GM23338 (cell line): ENCODE results near the gene GPR39. TPM values are rescaled to one million over a fixed set of nuclear protein-coding genes. Genes with fewer than 3 reads are reported as not detected.

Experiments used
- ATAC-seq: fragments of 200-7000 bp; cut with Tn5 transposase; 3 replicates; pipeline ENCODE4 v1.9.1; 2020
- DNase-seq: peaks from one replicate; pipeline ENCODE4 v3.0.0-alpha.2; 2015; ENCODE audit warnings: low spot score
- H2AFZ ChIP-seq: fragments of 200-600 bp; sonication (generic); 2 replicates; pipeline ENCODE4 v1.8.0; 2016; ENCODE audit warnings: antibody characterized with exemption, mild to moderate bottlenecking, moderate library complexity
- H3F3A ChIP-seq: fragments of 200-600 bp; sonication (generic); replicated peaks from 2 replicates; pipeline ENCODE4 v1.8.0; 2017; ENCODE audit warnings: antibody characterized with exemption, mixed run types, low read depth
- H3K27ac ChIP-seq: fragments of 200-600 bp; sonication (generic); 2 replicates; pipeline ENCODE4 v1.6.1; 2016; ENCODE audit warnings: low read depth
- H3K27me3 ChIP-seq: fragments of 200-600 bp; sonication (generic); 2 replicates; pipeline ENCODE4 v1.8.0; 2016; ENCODE audit warnings: mild to moderate bottlenecking, mixed run types, moderate library complexity; ENCODE audit not compliant: insufficient read depth
- H3K36me3 ChIP-seq: fragments of 200-600 bp; sonication (generic); 2 replicates; pipeline ENCODE4 v1.8.0; 2016; ENCODE audit warnings: mild to moderate bottlenecking; ENCODE audit not compliant: insufficient read depth
- H3K4me1 ChIP-seq: fragments of 200-600 bp; sonication (generic); 2 replicates; pipeline ENCODE4 v1.8.0; 2016; ENCODE audit warnings: mild to moderate bottlenecking, moderate library complexity; ENCODE audit not compliant: insufficient read depth
- H3K4me2 ChIP-seq: fragments of 200-600 bp; sonication (generic); 2 replicates; pipeline ENCODE4 v1.7.1; 2017; ENCODE audit warnings: mixed run types
- H3K4me3 ChIP-seq: fragments of 200-600 bp; sonication (generic); 2 replicates; pipeline ENCODE4 v1.6.1; 2016; ENCODE audit warnings: mixed run types
- H3K79me2 ChIP-seq: fragments of 200-600 bp; sonication (generic); replicated peaks from 2 replicates; pipeline ENCODE4 v1.8.0; 2017; ENCODE audit warnings: mild to moderate bottlenecking; ENCODE audit not compliant: insufficient read depth
- H3K9me2 ChIP-seq: fragments of 200-600 bp; sonication (generic); 2 replicates; pipeline ENCODE4 v1.8.0; 2017; ENCODE audit not compliant: insufficient read depth
- H4K20me1 ChIP-seq: fragments of 200-600 bp; sonication (generic); replicated peaks from 2 replicates; pipeline ENCODE4 v1.8.0; 2017; ENCODE audit warnings: mild to moderate bottlenecking; ENCODE audit not compliant: insufficient read depth
- H3K27ac Mint-ChIP-seq: 2 replicates; pipeline ENCODE4 v1.8.0; 2020; ENCODE audit warnings: inconsistent platforms, mild to moderate bottlenecking, moderate library complexity, mixed read lengths
- H3K27me3 Mint-ChIP-seq: 3 replicates; pipeline ENCODE4 v1.8.0; 2022; ENCODE audit warnings: low read depth, mild to moderate bottlenecking, moderate library complexity, mixed read lengths, inconsistent platforms; ENCODE audit not compliant: insufficient read depth, poor library complexity
- H3K36me3 Mint-ChIP-seq: 3 replicates; pipeline ENCODE4 v1.8.0; 2021; ENCODE audit warnings: low read depth, mild to moderate bottlenecking, inconsistent platforms, moderate library complexity, mixed read lengths
- H3K4me1 Mint-ChIP-seq: 3 replicates; pipeline ENCODE4 v1.8.0; 2020; ENCODE audit warnings: mild to moderate bottlenecking, inconsistent platforms, mixed read lengths
- H3K4me3 Mint-ChIP-seq: 3 replicates; pipeline ENCODE4 v1.8.0; 2021; ENCODE audit warnings: moderate library complexity, mild to moderate bottlenecking, inconsistent platforms, mixed read lengths
- H3K9me3 Mint-ChIP-seq: 3 replicates; pipeline ENCODE4 v1.8.0; 2020; ENCODE audit warnings: moderate library complexity, mild to moderate bottlenecking, inconsistent platforms, mixed read lengths
- CREB1 ChIP-seq: fragments of 250-450 bp; sonication (Bioruptor Pico); IDR thresholded peaks from 2 replicates; pipeline ENCODE4 v1.5.0; 2020; ENCODE audit warnings: low read depth, mild to moderate bottlenecking, moderate library complexity
- EZH2 ChIP-seq: fragments of 200-600 bp; sonication (generic); IDR thresholded peaks from one replicate; pipeline ENCODE4 v1.8.0; 2017; ENCODE audit warnings: antibody characterized with exemption, mild to moderate bottlenecking, low read depth; ENCODE audit not compliant: unreplicated experiment
- EZH2phosphoT487 ChIP-seq: fragments of 200-600 bp; sonication (generic); IDR thresholded peaks from one replicate; pipeline ENCODE4 v1.8.1; 2018; ENCODE audit warnings: antibody characterized with exemption; ENCODE audit not compliant: unreplicated experiment
- JUNB ChIP-seq: IDR thresholded peaks from one replicate; pipeline ENCODE4 v1.6.1; 2016; ENCODE audit warnings: antibody characterized with exemption; ENCODE audit not compliant: unreplicated experiment
- NANOG ChIP-seq: IDR thresholded peaks from 2 replicates; pipeline ENCODE4 v1.6.1; 2016; ENCODE audit warnings: antibody characterized with exemption, borderline replicate concordance
- POLR2AphosphoS5 ChIP-seq: IDR thresholded peaks from 2 replicates; pipeline ENCODE4 v1.6.1; 2016; ENCODE audit warnings: antibody characterized with exemption, low read depth
- STAT1 ChIP-seq: IDR thresholded peaks from one replicate; pipeline ENCODE4 v1.6.1; 2016; ENCODE audit warnings: antibody characterized with exemption; ENCODE audit not compliant: unreplicated experiment
- ZNF114 ChIP-seq: fragments of 250-450 bp; sonication (Bioruptor Pico); IDR thresholded peaks from 2 replicates; pipeline ENCODE4 v1.5.0; 2020; ENCODE audit warnings: mild to moderate bottlenecking, moderate library complexity
- polyA plus RNA-seq: library from polyadenylated mRNA; unstranded; fragments of >200 nt; fragmentation: Nextera tagmentation; extraction: Ambion mirVana; gene quantifications from 2 replicates; pipeline ENCODE4 v1.2.1, GENCODE V29; 2016
- total RNA-seq: library from RNA; depleted of rRNA; stranded (reverse); fragments of >200 nt; shearing (Covaris generic); gene quantifications from 2 replicates; pipeline ENCODE4 v1.2.3, GENCODE V29; 2014
- TF ChIP-seq, protein P1 (sequence below): IDR thresholded peaks from 2 replicates; pipeline ENCODE4 v1.6.1; 2016; ENCODE audit warnings: antibody characterized with exemption
- TF ChIP-seq, protein P2 (sequence below), 2 experiments: fragments of 200-600 bp in 1 of 2; sonication (generic) in 1 of 2; conservative IDR thresholded peaks; 2 replicates each; pipeline versions ENCODE4 v1.5.1 to v1.6.1; 2016 to 2017; ENCODE audit warnings: antibody characterized with exemption in 2 of 2, low read depth in 2 of 2, mild to moderate bottlenecking in 2 of 2, moderate library complexity in 1 of 2
- TF ChIP-seq, protein P3 (sequence below): fragments of 250-450 bp; sonication (Bioruptor Pico); IDR thresholded peaks from 2 replicates; pipeline ENCODE4 v1.5.0; 2020; ENCODE audit warnings: mild to moderate bottlenecking, moderate library complexity
- TF ChIP-seq, protein P4 (sequence below): IDR thresholded peaks from one replicate; pipeline ENCODE4 v1.6.1; 2018; ENCODE audit warnings: antibody characterized with exemption; ENCODE audit not compliant: unreplicated experiment

The GPR39 gene
- total and polyA plus RNA-seq, 2 experiments from 2014 or later: 0.55 to 1.9 TPM

DNA sequence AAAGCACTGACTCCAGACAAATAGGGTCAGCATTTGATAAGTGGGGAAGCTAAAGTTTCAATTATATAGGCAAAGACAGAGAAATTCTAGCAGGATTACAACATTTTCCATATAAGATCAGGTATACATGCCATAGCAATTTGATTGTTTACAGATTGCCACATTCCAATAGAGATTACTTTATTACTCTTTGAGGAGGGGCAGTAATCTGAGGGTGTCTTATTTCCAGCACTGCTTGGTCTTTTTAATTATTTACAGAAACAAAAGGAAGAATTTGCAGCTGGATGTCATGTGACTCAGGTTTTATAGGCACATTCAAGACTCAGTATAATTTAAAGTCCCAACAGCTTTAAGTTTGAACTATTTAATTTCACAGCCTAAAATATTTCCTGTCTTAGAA is 42.5 kb upstream of the GPR39 start:
- Histone ChIP-seq H3F3A (no peaks in the 10 kb centered on the region), H3K4me3 (no peak overlapping the region), H3K27me3 (no peaks in the 10 kb centered on the region), H3K79me2 (no peaks in the 10 kb centered on the region), H3K27ac (no peak overlapping the region), H3K9me2 (no peaks in the 10 kb centered on the region), H2AFZ (no peak overlapping the region), H4K20me1 (no peaks in the 10 kb centered on the region), H3K36me3 (no peaks in the 10 kb centered on the region), H3K4me2 (no peak overlapping the region), H3K4me1 (no peaks in the 10 kb centered on the region)
- no peak overlapping the region for H3K27ac Mint-ChIP-seq
- no peak for TF ChIP-seq CREB1 (CRISPR knock-in tag)
- no peak for TF ChIP-seq EZH2phosphoT487
- TF ChIP-seq, protein P1, sequence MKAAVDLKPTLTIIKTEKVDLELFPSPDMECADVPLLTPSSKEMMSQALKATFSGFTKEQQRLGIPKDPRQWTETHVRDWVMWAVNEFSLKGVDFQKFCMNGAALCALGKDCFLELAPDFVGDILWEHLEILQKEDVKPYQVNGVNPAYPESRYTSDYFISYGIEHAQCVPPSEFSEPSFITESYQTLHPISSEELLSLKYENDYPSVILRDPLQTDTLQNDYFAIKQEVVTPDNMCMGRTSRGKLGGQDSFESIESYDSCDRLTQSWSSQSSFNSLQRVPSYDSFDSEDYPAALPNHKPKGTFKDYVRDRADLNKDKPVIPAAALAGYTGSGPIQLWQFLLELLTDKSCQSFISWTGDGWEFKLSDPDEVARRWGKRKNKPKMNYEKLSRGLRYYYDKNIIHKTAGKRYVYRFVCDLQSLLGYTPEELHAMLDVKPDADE: no peak
- no peak for TF ChIP-seq EZH2
- TF ChIP-seq POLR2AphosphoS5: no peak
- no peak for TF ChIP-seq NANOG
- no peak for TF ChIP-seq STAT1
- TF ChIP-seq, protein P2, sequence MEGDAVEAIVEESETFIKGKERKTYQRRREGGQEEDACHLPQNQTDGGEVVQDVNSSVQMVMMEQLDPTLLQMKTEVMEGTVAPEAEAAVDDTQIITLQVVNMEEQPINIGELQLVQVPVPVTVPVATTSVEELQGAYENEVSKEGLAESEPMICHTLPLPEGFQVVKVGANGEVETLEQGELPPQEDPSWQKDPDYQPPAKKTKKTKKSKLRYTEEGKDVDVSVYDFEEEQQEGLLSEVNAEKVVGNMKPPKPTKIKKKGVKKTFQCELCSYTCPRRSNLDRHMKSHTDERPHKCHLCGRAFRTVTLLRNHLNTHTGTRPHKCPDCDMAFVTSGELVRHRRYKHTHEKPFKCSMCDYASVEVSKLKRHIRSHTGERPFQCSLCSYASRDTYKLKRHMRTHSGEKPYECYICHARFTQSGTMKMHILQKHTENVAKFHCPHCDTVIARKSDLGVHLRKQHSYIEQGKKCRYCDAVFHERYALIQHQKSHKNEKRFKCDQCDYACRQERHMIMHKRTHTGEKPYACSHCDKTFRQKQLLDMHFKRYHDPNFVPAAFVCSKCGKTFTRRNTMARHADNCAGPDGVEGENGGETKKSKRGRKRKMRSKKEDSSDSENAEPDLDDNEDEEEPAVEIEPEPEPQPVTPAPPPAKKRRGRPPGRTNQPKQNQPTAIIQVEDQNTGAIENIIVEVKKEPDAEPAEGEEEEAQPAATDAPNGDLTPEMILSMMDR (conservative IDR thresholded peaks at IDR 0.05; ENCODE audit: low read depth in 2 of 2): no peak
- TF ChIP-seq, protein P3, sequence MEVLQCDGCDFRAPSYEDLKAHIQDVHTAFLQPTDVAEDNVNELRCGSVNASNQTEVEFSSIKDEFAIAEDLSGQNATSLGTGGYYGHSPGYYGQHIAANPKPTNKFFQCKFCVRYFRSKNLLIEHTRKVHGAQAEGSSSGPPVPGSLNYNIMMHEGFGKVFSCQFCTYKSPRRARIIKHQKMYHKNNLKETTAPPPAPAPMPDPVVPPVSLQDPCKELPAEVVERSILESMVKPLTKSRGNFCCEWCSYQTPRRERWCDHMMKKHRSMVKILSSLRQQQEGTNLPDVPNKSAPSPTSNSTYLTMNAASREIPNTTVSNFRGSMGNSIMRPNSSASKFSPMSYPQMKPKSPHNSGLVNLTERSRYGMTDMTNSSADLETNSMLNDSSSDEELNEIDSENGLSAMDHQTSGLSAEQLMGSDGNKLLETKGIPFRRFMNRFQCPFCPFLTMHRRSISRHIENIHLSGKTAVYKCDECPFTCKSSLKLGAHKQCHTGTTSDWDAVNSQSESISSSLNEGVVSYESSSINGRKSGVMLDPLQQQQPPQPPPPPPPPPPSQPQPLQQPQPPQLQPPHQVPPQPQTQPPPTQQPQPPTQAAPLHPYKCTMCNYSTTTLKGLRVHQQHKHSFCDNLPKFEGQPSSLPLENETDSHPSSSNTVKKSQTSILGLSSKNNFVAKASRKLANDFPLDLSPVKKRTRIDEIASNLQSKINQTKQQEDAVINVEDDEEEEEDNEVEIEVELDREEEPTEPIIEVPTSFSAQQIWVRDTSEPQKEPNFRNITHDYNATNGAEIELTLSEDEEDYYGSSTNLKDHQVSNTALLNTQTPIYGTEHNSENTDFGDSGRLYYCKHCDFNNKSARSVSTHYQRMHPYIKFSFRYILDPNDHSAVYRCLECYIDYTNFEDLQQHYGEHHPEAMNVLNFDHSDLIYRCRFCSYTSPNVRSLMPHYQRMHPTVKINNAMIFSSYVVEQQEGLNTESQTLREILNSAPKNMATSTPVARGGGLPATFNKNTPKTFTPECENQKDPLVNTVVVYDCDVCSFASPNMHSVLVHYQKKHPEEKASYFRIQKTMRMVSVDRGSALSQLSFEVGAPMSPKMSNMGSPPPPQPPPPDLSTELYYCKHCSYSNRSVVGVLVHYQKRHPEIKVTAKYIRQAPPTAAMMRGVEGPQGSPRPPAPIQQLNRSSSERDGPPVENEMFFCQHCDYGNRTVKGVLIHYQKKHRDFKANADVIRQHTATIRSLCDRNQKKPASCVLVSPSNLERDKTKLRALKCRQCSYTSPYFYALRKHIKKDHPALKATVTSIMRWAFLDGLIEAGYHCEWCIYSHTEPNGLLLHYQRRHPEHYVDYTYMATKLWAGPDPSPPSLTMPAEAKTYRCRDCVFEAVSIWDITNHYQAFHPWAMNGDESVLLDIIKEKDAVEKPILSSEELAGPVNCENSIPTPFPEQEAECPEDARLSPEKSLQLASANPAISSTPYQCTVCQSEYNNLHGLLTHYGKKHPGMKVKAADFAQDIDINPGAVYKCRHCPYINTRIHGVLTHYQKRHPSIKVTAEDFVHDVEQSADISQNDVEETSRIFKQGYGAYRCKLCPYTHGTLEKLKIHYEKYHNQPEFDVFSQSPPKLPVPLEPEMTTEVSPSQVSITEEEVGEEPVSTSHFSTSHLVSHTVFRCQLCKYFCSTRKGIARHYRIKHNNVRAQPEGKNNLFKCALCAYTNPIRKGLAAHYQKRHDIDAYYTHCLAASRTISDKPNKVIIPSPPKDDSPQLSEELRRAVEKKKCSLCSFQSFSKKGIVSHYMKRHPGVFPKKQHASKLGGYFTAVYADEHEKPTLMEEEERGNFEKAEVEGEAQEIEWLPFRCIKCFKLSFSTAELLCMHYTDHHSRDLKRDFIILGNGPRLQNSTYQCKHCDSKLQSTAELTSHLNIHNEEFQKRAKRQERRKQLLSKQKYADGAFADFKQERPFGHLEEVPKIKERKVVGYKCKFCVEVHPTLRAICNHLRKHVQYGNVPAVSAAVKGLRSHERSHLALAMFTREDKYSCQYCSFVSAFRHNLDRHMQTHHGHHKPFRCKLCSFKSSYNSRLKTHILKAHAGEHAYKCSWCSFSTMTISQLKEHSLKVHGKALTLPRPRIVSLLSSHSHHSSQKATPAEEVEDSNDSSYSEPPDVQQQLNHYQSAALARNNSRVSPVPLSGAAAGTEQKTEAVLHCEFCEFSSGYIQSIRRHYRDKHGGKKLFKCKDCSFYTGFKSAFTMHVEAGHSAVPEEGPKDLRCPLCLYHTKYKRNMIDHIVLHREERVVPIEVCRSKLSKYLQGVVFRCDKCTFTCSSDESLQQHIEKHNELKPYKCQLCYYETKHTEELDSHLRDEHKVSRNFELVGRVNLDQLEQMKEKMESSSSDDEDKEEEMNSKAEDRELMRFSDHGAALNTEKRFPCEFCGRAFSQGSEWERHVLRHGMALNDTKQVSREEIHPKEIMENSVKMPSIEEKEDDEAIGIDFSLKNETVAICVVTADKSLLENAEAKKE (CRISPR knock-in tag): no peak
- no peak for TF ChIP-seq ZNF114 (CRISPR knock-in tag)
- TF ChIP-seq, protein P4, sequence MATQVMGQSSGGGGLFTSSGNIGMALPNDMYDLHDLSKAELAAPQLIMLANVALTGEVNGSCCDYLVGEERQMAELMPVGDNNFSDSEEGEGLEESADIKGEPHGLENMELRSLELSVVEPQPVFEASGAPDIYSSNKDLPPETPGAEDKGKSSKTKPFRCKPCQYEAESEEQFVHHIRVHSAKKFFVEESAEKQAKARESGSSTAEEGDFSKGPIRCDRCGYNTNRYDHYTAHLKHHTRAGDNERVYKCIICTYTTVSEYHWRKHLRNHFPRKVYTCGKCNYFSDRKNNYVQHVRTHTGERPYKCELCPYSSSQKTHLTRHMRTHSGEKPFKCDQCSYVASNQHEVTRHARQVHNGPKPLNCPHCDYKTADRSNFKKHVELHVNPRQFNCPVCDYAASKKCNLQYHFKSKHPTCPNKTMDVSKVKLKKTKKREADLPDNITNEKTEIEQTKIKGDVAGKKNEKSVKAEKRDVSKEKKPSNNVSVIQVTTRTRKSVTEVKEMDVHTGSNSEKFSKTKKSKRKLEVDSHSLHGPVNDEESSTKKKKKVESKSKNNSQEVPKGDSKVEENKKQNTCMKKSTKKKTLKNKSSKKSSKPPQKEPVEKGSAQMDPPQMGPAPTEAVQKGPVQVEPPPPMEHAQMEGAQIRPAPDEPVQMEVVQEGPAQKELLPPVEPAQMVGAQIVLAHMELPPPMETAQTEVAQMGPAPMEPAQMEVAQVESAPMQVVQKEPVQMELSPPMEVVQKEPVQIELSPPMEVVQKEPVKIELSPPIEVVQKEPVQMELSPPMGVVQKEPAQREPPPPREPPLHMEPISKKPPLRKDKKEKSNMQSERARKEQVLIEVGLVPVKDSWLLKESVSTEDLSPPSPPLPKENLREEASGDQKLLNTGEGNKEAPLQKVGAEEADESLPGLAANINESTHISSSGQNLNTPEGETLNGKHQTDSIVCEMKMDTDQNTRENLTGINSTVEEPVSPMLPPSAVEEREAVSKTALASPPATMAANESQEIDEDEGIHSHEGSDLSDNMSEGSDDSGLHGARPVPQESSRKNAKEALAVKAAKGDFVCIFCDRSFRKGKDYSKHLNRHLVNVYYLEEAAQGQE: no peak
- TF ChIP-seq JUNB: no peak
- H3K4me3 Mint-ChIP-seq: no peak overlapping the region
- no peaks in the 10 kb centered on the region; the same call in 2 of the 3 replicates for H3K4me1 Mint-ChIP-seq
- DNase-seq (no peak), ATAC-seq (no peak)
- peaks cover 4% of the 10 kb centered on the region for H3K36me3 Mint-ChIP-seq
- peaks cover 14% of the 10 kb centered on the region for H3K9me3 Mint-ChIP-seq
- no peaks in the 10 kb centered on the region for H3K27me3 Mint-ChIP-seq
